Measurements from ENCODE around the gene CACNA2D3.

CACNA2D3 gene

DNA sequence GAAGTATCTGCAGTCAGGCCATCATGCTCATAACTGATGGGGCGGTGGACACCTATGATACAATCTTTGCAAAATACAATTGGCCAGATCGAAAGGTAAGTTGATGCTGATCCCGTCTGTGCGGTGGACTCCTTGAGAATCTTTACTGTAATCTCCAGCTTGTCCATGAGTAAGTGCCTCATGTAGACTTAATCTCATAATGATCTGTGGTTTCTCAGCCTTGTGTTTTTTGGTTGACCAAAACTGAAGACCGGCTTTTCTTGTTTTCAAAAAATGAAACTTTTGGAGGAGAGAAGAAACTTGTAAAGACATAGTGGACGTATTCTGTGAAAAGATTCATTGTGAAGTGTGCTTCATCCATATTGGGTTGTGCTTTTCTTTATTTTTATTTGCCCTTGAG is 519.8 kb downstream of the CACNA2D3 start:
- no peak for DNase-seq

DNA sequence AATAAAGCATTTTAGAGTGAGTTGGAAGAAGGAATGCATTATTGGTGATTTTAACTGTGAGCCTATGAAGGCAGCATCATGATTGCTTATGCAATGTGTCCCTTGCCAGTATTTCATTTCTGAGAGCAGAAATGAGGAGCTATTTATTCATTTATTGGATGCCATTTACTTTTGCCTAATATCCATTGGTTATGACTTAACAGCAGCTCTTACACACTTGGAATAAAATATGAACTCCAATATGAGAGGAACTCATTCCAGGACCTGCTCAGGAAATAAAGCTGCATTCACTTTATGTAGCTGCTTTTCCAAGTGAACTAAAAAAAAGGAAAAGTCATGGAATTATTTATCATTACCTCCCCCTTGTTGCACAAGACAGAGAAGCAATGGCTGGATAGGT is 525.4 kb downstream of the CACNA2D3 start:
- no peak for DNase-seq

DNA sequence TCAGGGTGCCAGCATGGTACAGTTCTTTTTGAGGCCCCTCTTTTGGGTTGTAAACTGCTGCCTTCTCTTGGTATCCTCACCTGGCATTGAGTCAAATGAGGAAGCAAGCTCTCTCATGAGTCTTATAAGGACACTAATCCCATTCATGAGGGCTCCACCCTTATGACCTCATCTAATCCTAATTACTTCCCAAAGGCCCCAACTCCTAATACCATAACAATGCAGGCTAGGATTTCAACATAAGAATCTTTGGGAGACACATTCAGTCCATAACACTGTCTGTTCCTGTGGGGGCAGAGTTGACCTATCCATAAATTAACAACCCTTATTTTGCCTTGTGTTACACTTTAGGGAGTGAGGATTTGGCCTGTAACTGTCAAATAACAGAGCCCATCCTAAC is 527.2 kb downstream of the CACNA2D3 start:
- no peak for DNase-seq

DNA sequence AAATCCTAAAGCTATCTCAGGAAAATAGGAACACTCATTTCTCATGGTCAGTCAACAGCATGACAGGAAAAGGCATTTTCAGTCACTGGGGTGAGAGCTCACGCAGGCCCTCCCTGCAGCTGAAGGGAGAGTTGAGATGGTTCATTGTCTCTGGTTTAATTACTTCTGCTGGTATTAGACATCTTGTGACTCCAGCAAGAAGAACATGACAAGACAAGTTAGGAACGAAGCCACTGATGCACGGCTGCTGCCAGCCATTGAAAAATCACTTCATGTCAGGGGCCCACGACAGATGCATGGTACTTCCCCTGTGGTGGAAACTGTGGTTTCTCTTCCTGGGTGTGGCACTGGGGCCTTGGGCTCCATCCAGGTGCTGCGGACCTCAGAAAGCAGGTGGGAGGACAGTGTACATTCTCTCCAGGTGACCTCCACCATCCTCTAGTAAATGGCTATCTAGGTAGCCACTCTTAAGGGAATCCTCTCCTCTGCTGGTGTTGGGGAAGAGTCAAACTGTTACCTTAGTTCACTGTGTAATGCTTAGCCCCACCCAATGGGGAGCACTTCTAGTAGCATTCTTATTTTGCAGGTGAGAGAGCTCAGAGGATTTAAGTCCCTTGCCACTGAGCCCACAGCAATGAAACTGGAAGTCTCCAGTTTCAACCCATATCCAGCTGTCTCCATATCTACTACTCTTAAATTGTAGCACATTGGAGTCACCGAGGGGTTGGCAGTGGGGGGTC is 531.3 kb downstream of the CACNA2D3 start:
- no peak for DNase-seq

DNA sequence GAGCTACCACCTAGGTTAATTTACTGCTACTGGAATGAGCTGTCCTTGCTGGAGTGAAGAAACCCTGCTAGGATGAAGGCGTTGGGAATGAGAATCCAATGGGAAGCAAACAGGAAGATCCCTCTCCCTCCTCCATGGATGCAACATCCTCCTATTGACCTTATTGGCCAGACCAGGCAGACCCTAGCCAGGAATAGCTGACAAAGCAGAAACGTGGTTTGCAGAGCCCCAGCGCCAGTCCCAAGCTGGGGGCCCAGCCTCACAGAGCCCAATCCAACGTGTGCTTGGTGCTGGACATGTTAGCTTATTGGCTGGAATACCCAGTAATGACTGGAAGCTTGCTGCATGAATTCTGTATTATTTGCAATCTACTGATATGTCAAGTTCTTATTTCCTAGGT is 532.4 kb downstream of the CACNA2D3 start:
- DNase-seq: no peak

DNA sequence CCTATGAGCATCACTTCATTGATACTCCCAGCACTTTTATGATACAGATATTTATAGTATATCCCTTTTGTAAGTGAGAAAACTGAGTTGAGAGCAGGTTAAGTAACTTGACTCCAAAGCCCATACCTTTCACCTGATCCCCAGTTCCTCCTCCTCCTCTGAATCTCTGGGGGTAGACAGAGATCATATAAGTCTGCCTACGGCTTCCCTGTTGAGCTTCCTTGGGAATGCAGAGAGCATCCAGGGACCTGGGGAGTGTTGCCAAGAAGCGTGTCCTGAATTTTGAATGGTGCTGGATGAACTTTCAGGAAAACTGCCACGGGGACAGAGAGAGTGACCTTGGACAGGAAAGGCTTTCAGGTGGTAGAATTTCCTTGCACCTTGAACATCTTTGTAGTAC is 537.0 kb downstream of the CACNA2D3 start:
- no peak for DNase-seq

DNA sequence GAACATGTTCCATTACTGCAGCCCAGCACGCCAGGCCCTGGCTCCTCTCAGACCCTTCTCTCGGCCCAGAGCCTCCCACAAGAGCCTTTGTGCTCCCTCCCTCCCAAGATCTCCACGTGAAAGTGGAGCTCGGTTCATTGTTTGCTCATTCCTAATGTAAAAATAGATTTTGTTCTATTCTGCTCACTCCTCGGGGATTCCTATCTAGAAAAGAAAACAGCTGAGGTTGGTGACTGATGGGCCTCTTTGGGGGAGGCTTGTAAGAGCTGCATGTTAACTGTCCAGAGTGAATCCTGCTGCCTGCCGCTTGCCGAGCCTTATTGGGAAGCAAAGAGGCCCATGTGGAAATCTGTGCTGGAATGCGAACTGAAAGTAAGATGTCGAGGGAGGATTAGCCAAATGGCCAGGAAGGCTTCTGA is 538.4 kb downstream of the CACNA2D3 start:
- no peak for DNase-seq

DNA sequence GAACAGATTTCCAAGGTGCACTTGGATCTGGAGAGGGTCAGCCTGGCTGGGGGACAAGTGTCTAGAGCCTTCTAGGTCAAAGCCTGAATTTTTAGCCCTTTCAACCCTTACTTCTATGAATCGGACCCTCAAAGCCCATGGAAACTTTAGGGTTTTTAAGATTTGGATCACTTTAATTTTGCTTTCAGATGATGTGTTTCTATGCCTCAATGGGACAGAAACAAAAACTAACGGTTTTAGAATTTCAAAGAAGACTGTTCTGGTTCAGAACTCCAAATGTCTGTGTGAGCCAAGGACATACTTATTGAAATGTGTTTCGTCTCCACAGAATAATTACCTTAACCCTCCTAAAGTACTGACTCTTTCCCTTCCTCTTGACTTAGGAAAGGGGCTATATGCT is 538.8 kb downstream of the CACNA2D3 start:
- DNase-seq: no peak

DNA sequence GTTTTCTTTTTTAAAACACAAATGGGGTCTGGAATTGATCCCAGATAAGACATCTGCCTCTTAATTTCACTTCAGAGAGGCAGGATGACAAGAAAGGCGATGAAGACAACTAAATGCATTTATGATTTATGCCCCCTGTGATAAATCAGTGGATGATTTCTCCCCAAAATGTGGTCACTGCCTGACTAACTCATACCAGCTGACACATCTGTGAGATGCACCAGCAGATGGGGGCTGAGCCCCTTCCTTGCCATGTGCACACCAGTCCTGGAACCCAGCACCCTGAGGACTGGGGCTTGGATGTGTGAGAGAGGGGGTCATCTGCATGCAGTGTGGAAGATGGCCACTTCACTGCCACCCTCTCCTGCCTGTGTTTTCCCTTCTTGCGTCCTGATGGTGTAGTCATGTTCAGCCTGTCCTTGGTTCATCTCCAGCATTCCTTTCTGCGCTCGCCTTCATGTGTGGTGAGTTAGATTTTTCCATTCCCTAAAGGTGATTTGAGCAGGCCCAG is 541.2 kb downstream of the CACNA2D3 start:
- no peak for DNase-seq

DNA sequence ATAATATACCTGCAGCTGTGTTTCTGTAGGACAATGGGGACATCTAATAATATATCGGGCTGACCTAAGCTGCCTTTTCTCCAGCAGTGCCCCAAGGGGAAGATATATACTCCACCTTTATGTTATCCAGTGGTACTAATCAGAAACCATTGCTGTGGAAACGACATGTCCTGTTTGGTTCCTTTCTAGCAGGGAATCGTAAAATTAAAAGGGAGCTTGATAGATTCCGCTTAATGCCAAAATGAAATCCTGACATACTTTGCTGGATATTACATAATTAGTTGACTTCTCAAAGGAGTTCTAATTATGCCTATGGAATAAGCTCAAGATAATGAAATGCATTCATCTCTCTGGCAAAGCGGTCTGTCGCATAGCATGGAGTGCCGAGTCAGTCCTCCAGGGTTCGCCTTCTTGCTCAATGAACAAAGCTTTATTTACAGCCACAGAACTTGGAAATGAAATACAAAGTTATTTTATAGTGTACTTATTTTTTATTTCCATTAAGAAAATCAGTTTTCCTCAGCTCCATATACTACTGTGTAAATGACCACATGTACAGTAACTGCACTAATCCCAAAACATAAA is 542.8 kb downstream of the CACNA2D3 start:
- DNase-seq: no peak

DNA sequence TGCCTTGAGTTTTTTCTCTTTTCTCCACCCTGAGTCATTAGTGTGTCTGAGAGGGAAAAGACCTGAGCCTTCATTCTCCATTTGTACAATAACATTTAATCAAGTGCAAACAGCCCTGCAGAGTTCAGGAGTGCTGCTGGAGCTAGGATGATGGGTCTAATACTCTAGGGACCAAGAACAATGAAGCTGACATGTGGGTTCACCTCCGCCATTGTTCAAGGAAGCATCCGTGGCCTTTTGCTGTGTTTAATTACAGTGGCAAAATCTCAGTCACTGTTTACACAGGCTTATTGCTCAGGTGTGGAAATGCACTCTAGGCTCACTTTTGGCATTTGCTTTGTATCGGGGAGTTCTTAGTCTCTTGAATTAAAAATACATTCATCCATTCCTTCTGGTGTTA is 545.9 kb downstream of the CACNA2D3 start:
- peak; percentile 19 for DNase-seq

DNA sequence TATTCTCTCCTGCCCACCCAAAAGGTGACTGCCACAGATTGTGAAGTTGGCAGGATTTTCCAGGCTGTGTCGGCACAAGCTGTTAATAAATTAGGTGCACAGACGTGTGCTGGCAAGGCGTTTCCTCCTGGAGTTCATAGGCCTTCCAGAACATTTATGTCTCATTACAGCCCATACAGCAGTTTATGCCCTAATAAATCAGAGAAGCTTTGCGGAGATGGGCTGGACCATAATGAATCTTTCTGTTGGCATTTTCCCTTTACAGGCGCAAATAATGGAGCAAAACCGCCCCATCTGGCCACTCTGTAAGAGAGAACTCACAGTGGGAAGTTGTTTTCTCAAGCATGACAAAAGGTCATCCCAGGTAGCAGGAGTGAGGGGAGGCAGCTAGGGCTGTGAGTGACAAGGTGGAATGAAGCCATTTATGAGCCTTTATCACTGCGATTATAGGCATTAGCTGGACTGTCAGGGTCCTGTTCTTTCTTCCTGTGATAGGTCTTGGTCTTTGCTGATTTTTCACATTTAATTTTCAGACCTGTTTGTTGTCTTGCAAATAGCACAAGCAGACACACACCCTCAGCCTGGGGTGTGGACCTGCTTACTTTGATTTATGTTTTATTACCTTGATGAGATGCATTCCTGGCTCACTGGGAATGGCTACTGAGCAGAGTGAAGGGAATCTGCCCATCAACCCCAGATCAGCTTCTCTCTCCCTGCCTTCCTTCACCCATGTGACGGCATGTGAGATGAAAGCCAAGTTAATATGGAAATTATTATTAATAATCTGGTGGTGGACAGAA is 548.0 kb downstream of the CACNA2D3 start:
- no peak for DNase-seq

DNA sequence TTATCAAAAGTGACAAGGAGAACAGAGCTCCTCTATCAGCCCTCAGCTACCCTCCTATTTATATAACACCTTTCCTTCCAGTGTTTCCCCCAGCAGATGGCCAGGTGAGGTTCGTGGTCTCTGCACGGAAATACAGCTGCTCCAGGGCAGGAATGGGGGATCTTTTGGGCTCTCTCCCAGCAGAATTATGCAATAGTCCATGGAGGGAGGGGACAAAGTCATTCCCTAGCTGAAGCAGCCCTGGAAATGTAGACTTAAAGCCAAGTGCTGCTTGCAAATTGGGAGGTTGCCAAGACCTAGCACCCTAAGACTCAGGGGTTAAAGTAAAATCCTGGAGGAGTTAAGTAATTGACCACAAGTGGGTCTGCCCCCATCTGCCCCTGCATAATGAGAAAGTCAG is 549.2 kb downstream of the CACNA2D3 start:
- DNase-seq: no peak

DNA sequence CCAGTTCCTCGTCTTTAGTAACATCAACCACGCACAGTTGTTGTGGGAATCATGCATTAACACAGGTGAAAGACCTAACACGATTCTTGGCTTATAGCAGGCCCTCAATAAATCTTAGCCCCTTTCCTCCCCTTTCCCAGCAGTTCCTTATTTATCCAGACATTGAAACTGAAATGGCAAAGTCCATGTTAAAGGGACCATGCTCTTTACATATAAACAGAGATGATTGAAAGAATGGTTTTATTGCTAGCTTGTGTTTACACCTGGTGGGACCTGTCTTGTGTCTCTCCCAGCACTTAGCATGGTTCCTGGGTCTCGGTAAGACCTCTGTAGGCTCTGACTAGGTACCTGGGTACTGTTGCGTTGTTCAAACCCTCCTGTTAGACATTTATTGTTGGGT is 553.7 kb downstream of the CACNA2D3 start:
- DNase-seq: no peak

DNA sequence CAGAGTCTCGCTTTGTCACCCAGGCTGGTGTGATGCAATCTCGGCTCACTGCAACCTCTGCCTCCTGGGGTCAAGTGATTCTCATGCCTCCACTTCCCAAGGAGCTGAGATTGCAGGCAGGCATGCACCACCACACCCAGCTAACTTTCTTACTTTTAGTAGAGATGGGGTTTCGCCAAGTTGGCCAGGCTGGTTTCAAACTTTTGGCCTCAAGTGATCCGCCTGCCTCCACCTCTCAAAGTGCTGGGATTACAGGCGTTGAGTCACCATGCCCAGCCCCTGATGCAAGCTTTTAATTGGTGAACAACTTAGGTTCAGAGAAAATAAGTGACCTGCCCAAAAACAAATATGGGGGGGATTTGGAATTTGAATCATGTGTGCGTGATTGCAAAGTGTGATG is 559.4 kb downstream of the CACNA2D3 start:
- no peak for DNase-seq

DNA sequence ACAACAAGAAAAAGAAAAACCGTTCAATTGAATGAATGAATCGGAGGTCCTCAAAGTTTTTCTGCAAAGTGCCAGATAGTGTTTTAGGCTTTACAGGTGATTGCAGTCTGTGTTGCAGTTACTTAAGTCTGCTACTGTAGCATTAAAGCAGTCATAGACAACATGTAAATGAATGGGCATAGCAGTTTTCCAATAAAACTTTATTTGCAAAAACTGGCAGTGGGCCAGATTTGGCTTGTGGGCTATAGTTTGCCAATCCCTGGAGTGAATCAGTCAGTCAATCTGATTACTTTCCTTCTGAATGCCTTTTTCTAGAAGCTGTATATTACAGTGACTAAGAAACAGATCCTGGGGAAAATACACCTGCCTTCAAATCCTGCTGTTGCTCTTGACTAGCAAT is 562.9 kb downstream of the CACNA2D3 start:
- no peak for DNase-seq

DNA sequence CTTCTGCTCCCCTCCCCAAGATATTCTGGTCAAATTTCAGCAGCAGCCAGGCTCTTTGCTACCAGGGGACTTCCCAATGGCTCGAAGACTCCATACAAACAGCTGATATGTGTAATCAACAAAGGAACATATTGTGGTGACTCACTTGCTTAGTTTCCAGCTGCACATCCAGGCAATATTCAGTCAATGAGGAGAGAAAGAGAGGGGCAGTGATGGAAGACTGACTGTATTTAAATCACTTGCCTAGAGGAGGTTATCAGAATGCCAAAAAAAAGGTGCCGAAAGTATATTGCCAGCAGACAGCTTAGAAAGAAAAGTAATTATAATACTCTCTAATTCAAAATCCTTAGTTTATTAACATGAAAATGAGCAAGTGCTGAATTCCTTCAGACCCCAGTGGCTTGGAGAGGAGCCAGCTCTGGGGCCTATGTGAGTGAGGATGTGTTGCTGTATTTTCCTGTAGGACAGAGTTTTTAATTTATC is 569.0 kb downstream of the CACNA2D3 start:
- DNase-seq: no peak

DNA sequence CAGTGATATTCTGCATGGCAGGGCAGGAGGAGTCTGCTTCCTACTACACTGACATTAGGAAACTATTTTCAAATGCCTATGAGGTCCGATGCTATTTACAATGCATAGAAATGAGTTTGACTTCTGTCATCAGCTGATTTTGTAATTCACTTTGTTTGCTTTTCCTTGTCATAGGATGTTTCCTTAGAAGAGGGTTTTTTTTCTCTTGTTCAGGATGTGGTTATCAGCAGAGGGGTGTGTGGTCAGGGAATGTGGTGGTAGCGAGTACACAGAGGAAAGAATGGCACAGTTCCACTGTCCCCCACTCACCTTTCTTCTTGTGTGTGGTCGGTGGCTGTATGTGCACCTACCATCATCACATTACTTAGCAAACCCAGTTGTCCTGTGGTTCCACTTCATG is 574.0 kb downstream of the CACNA2D3 start:
- no peak for DNase-seq

DNA sequence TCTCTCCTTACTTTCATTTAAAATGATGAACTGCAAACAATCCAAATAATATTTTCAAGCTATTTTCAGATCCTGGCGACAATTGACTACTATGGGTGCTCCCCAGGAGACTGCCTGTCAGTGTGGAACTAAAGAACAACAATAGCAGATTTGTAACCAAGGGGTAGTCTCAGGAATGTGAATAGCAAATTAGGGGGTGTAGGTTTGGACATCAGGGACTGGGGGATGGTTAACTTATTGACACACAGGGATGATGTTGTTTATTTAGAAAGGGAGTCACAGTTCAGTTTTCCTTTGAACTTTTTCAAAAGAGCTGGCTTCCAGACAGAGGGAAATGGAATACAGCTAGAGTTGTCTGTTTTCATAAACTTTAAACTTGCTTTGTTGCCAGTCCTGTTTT is 575.7 kb downstream of the CACNA2D3 start:
- DNase-seq: no peak

DNA sequence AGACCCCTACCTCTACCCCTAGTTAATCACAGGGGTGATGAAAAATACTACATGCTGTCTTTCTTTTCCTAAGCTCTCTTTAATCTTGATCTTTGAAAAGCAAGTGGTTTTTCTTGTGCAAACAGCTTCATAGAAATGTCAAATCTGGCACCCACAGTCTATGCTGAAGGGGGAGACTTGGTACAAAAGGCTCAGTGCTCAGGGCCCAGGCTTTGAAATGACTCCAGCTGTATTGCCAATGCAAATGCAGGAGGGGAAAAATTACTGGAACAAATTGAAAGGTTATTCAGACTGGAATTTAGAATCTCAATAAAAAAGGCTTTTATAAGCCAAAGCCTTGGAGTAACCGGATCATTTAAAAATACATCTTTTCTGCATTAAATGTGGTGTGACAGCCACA is 581.6 kb downstream of the CACNA2D3 start:
- DNase-seq: no peak

DNA sequence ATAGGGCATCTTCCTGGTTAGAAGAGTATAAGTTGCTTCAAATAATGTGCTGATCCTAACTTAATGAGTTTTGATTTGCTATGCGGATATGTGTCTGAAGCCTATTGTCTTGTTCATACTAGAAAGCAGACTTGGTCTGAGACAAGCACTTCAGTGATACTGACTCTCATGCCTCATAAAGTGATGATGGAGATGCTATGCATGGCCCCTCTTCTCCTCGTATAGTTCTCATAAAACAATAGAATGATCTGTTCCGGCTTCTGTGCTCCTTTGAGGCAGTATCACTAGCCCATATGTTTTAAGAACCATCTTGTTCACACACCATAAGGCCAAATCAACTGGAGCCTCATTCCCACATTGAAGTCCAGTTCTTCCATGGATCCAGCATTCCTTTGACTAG is 583.4 kb downstream of the CACNA2D3 start:
- no peak for DNase-seq

DNA sequence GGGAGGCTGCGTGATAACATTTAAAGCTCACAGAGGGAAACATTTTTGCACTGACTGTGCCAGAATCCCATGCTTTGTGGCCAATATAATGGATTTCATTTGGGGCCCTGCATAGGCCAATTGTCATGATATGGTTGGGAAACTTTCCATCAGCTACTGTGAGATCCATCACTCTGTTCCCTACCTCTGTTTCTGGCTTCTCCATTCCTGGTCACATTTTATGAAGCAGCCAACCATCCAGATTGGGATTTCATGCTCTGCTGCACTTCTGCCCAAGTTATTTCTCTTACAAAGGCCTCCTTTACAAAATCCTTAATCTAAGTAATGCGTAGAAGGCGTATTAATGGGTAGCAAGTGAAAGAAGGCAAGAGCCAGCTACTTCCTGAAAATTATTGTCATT is 584.4 kb downstream of the CACNA2D3 start:
- DNase-seq: no peak

DNA sequence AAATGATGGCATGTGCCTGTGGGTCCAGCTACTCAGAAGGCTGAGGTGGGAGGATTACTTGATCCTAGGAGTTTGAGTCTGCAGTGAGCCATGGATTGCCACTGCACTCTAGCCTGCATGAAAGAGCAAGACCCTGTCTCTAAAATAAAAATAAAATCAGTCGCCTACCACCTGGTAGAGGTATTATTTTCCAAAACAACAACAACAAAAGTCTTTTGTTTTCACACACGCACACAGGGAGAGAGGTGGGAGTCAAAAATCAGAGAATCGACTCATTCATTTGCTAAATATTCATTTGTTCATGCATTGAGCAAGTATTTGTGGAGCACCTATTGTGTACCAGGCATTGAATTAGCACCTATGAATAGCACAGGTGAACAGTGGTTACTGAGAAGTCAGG is 587.4 kb downstream of the CACNA2D3 start:
- DNase-seq: no peak

DNA sequence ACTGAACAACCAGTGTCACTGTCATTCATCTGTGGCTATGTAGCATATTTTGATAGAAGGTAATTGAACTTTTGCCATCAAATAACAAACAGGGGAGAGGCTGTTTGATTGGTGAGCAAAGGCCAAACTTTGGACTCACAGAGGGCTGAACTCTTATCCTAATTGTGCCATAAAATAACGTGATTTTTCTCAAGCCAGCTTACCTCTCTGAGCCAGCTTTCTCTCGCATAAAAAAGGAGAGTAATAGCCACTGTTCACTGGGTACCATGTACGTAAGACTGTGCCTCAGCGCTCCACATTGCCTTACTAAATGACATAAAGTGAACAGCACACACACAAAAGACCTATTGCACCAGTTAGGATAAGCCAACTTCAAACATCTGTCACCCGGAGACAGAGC is 588.6 kb downstream of the CACNA2D3 start:
- DNase-seq: no peak

Data from NCI-H345 (cell line).